Natural killer cell (primary cell): ENCODE results near the gene OLR1. TPM values are rescaled to one million over a fixed set of nuclear protein-coding genes. Genes with fewer than 3 reads are reported as not detected.
"Not testable (repeated sequence)": the region's sequence is repeated elsewhere in the genome, so short reads cannot be mapped to it uniquely, and the experiment has no call there.

Experiments
- ATAC-seq, 3 donors: fragments of 150-1000 bp in 2 of 3; fragments of 200-7000 bp in 1 of 3; cut with Tn5 transposase; 1 replicate in 1 of 3; 2 replicates in 2 of 3; pipeline ENCODE4 v1.10.0; 2021; ENCODE audit warnings: mild to moderate bottlenecking in 2 of 3, moderate library complexity in 2 of 3
- DNase-seq, 2 donors: peaks; one replicate each; pipeline versions ENCODE4 v3.0.0 to v3.0.0-alpha.2; 2013 to 2021; ENCODE audit warnings: mixed read lengths in 1 of 2
- H3K27ac ChIP-seq: one replicate; pipeline ENCODE4 v1.5.1; 2013; ENCODE audit warnings: mild to moderate bottlenecking, low read length
- H3K27me3 ChIP-seq: one replicate; pipeline ENCODE4 v1.6.1; 2013; ENCODE audit warnings: low read length; ENCODE audit not compliant: control insufficient read depth, insufficient read depth
- H3K36me3 ChIP-seq: one replicate; pipeline ENCODE4 v1.6.1; 2013; ENCODE audit warnings: low read length; ENCODE audit not compliant: control insufficient read depth, insufficient read depth
- H3K4me1 ChIP-seq: one replicate; pipeline ENCODE4 v1.6.1; 2013; ENCODE audit warnings: low read length; ENCODE audit not compliant: control insufficient read depth, insufficient read depth
- H3K4me3 ChIP-seq: one replicate; pipeline ENCODE4 v1.5.1; 2013; ENCODE audit warnings: low read length
- H3K9me3 ChIP-seq: one replicate; pipeline ENCODE4 v1.6.1; 2013; ENCODE audit warnings: low read length; ENCODE audit not compliant: control insufficient read depth, insufficient read depth
- H3K27ac Mint-ChIP-seq, 2 donors: one replicate each; pipeline ENCODE4 v1.8.0; 2022; ENCODE audit warnings: mild to moderate bottlenecking in 2 of 2, mixed read lengths in 2 of 2, moderate library complexity in 1 of 2
- H3K27me3 Mint-ChIP-seq, 2 donors: one replicate each; pipeline ENCODE4 v1.8.0; 2022; ENCODE audit warnings: low read depth in 2 of 2, mixed read lengths in 2 of 2
- H3K36me3 Mint-ChIP-seq: one replicate; pipeline ENCODE4 v1.8.0; 2022; ENCODE audit warnings: mixed read lengths
- H3K4me1 Mint-ChIP-seq, 2 donors: one replicate each; pipeline ENCODE4 v1.8.0; 2022; ENCODE audit warnings: mixed read lengths in 2 of 2
- H3K4me3 Mint-ChIP-seq: one replicate; pipeline ENCODE4 v1.8.0; 2022; ENCODE audit warnings: mild to moderate bottlenecking, moderate library complexity, mixed read lengths
- H3K9me3 Mint-ChIP-seq, 2 donors: one replicate each; pipeline ENCODE4 v1.8.0; 2022; ENCODE audit warnings: mixed read lengths in 2 of 2
- CTCF ChIP-seq: fragments of 200-600 bp; IDR thresholded peaks from one replicate; pipeline ENCODE4 v1.8.0; 2022; ENCODE audit warnings: antibody characterized with exemption
- WGBS: methylation state at CpG from one replicate; pipeline ENCODE4 v1.1.7; 2013; ENCODE audit warnings: missing lambda C conversion rate; ENCODE audit not compliant: insufficient coverage; 5-methylcytosine and 5-hydroxymethylcytosine counted together
- intact Hi-C: fragments of 100-400 bp; cut with micrococcal nuclease; formaldehyde crosslinking; loops from one replicate; pipeline ENCODE4 v1.14.2; 2022
- total RNA-seq, 4 donors: library from RNA; stranded (reverse); fragments of 120-200 nt in 1 of 4; gene quantifications; one replicate each; pipeline versions ENCODE4 v1.2.3 to v1.2.4, GENCODE V29; 2013 to 2022

OLR1 gene
- 1 to 10 TPM in 2 of 3 donors, not detected in 1; 2.3 to 3.1 TPM for total RNA-seq
- 1.7 TPM for total RNA-seq (2013)

- no peak for DNase-seq
- no peaks in the 10 kb centered on the region for H3K4me1 Mint-ChIP-seq
- H3K36me3 Mint-ChIP-seq: no peaks in the 10 kb centered on the region
- intact Hi-C loops: no loop called here
- Histone ChIP-seq H3K4me3 (no peak within 1 kb of the TSS), H3K27me3 (no peaks in the 10 kb centered on the region), H3K36me3 (no peaks in the 10 kb centered on the region), H3K27ac (no peak within 1 kb of the TSS), H3K4me1 (peaks cover under 1% of the 10 kb centered on the region), H3K9me3 (no peaks in the 10 kb centered on the region)
- H3K4me3 Mint-ChIP-seq: no peak within 1 kb of the TSS
- H3K27ac Mint-ChIP-seq: no peak within 1 kb of the TSS
- ATAC-seq: no peak
- no peak for TF ChIP-seq CTCF
- no peaks in the 10 kb centered on the region for H3K9me3 Mint-ChIP-seq
- H3K27me3 Mint-ChIP-seq: peaks cover 22 to 42% of the 10 kb centered on the region in 2 donors
- WGBS: 89% methylated on average over 6 of the region's 7 CpGs
Observed at GRCh38 chr12:10171973-10172728, at the start of gene OLR1. OLR1 (minus strand) TSS chr12:10172132; CDS start chr12:10172077, 55 bp downstream.

GRCh38 chr12:10220398-10221077 is 48.6 kb upstream of the OLR1 start:
- no peak for TF ChIP-seq CTCF
- Mint-ChIP-seq H3K36me3 (peaks cover 25% of the 10 kb centered on the region), H3K27me3 (no peaks in the 10 kb centered on the region), H3K4me1 (peaks cover 7 to 16% of the 10 kb centered on the region in 2 donors), H3K27ac (no peak overlapping the region), H3K9me3 (no peaks in the 10 kb centered on the region), H3K4me3 (no peak overlapping the region)
- H3K36me3 ChIP-seq: peaks cover 47% of the 10 kb centered on the region
- DNase-seq (no peak), ATAC-seq (peak in 2 of 3 donors; percentile 27 to 67)
- WGBS: 96% methylated on average over 7 of the region's 8 CpGs
- H3K27me3 ChIP-seq: no peaks in the 10 kb centered on the region
- H3K9me3 ChIP-seq: no peaks in the 10 kb centered on the region
- H3K27ac ChIP-seq: no peak overlapping the region
- H3K4me3 ChIP-seq: no peak overlapping the region
- peaks cover 10% of the 10 kb centered on the region for H3K4me1 ChIP-seq
- intact Hi-C loops: no loop called here

- H3K36me3 ChIP-seq: peaks cover 37% of the 10 kb centered on the region
- no peak for ATAC-seq
- intact Hi-C loops: loop anchor here (10.0 kb wide), 1 partner anchor 573 kb away; no protein-coding TSS in a partner anchor
- TF ChIP-seq CTCF: no peak
- H3K36me3 Mint-ChIP-seq: peaks cover 25% of the 10 kb centered on the region
- H3K27ac ChIP-seq: no peak overlapping the region
- no peaks in the 10 kb centered on the region for H3K9me3 ChIP-seq
- H3K27me3 ChIP-seq: no peaks in the 10 kb centered on the region
- no peak overlapping the region for H3K27ac Mint-ChIP-seq
- H3K4me3 Mint-ChIP-seq: no peak overlapping the region
- WGBS: 92% methylated on average over 5 of the region's 6 CpGs
- no peaks in the 10 kb centered on the region for H3K9me3 Mint-ChIP-seq
- no peak overlapping the region for H3K4me3 ChIP-seq
- peaks cover 30% of the 10 kb centered on the region for H3K4me1 ChIP-seq
- H3K4me1 Mint-ChIP-seq: peaks cover 25 to 26% of the 10 kb centered on the region in 2 donors
- H3K27me3 Mint-ChIP-seq: no peaks in the 10 kb centered on the region
- DNase-seq: no peak
Observed at GRCh38 chr12:10218021-10218420, 46.1 kb upstream of the OLR1 start.

GRCh38 chr12:10215946-10216345 is 44.0 kb upstream of the OLR1 start:
- H3K36me3 Mint-ChIP-seq, H3K27me3 Mint-ChIP-seq, H3K27me3 ChIP-seq, H3K9me3 Mint-ChIP-seq, H3K4me3 ChIP-seq, H3K9me3 ChIP-seq, H3K27ac ChIP-seq, ATAC-seq: not testable (repeated sequence)
- intact Hi-C loops: loop anchor here (10.0 kb wide), 1 partner anchor 571 kb away; no protein-coding TSS in a partner anchor
- Histone ChIP-seq H3K4me1 (peaks cover 38% of the 10 kb centered on the region), H3K36me3 (peaks cover 16% of the 10 kb centered on the region)
- WGBS: 59% methylated on average over 13 of the region's 13 CpGs
- Mint-ChIP-seq H3K4me1 (peaks cover 32 to 34% of the 10 kb centered on the region in 2 donors), H3K27ac (peak overlapping the region in 1 of 2 donors; percentile 91), H3K4me3 (peak overlapping the region; percentile 95)
- peak; percentile 19 to 48 for DNase-seq
